ELR (cell line): ENCODE data around the gene S100A14.
A peak's percentile ranks its signal among the peaks of the same experiment; 100 is the strongest.

Experiments used
- DNase-seq: peaks from one replicate; pipeline ENCODE4 v3.0.0-alpha.2; 2015; ENCODE audit warnings: low read depth

The S100A14 gene

GRCh38 chr1:153638261-153638660, 22.1 kb upstream of the S100A14 start:
- no peak for DNase-seq

- no peak for DNase-seq
Observed at GRCh38 chr1:153636312-153636711, 20.2 kb upstream of the S100A14 start.

- no peak for DNase-seq
Observed at GRCh38 chr1:153635872-153636271, 19.7 kb upstream of the S100A14 start.

- peak; percentile 99 for DNase-seq
Observed at GRCh38 chr1:153633754-153634665, 17.9 kb upstream of the S100A14 start, which contains the start of gene CHTOP. Gene CHTOP (plus strand): TSS chr1:153634066. CDS start chr1:153636589, 2,523 bp downstream.

GRCh38 chr1:153633161-153633753, 17.1 kb upstream of the S100A14 start:
- DNase-seq = no peak

- peak; percentile 22 for DNase-seq
Observed at GRCh38 chr1:153631047-153632022, 15.2 kb upstream of the S100A14 start.

GRCh38 chr1:153630384-153630783, 14.3 kb upstream of the S100A14 start:
- no peak for DNase-seq

- DNase-seq = no peak
Observed at GRCh38 chr1:153629971-153630370, 13.8 kb upstream of the S100A14 start.

- no peak for DNase-seq
Observed at GRCh38 chr1:153629343-153629665, 13.2 kb upstream of the S100A14 start.

- no peak for DNase-seq
Observed at GRCh38 chr1:153628638-153629342, 12.7 kb upstream of the S100A14 start.

GRCh38 chr1:153627715-153628626, 11.8 kb upstream of the S100A14 start, which contains the start of gene S100A1:
Gene S100A1 (plus strand): TSS chr1:153628434. CDS start chr1:153630522, 2,088 bp downstream.
- DNase-seq = no peak

- DNase-seq = peak; percentile 95
Observed at GRCh38 chr1:153626904-153627714, 11.0 kb upstream of the S100A14 start, which contains the start of gene S100A13. Gene S100A13 (minus strand): TSS chr1:153627505. CDS start chr1:153626472, 1,033 bp downstream.

GRCh38 chr1:153626477-153626903, 10.4 kb upstream of the S100A14 start:
- no peak for DNase-seq

- DNase-seq = no peak
Observed at GRCh38 chr1:153624965-153625611, 9.0 kb upstream of the S100A14 start.

- DNase-seq = no peak
Observed at GRCh38 chr1:153623101-153623500, 7.0 kb upstream of the S100A14 start.

GRCh38 chr1:153619171-153619570, 3.0 kb upstream of the S100A14 start:
- no peak for DNase-seq

- peak; percentile 89 for DNase-seq
Observed at GRCh38 chr1:153617663-153618062, 1.5 kb upstream of the S100A14 start.

GRCh38 chr1:153616917-153617311, 789 bp upstream of the S100A14 start:
- no peak for DNase-seq

GRCh38 chr1:153615406-153615805, 719 bp downstream of the S100A14 start:
- DNase-seq = no peak
